ENCODE results near the gene PIK3AP1.

PIK3AP1 gene

GRCh38 chr10:96670786-96671185 is 49.5 kb downstream of the PIK3AP1 start:
- DNase-seq: no peak

GRCh38 chr10:96667401-96667800 is 52.9 kb downstream of the PIK3AP1 start:
- no peak for DNase-seq

GRCh38 chr10:96666741-96667140 is 53.6 kb downstream of the PIK3AP1 start:
- DNase-seq: no peak

- DNase-seq: no peak
Measured at GRCh38 chr10:96665306-96665705, 55.0 kb downstream of the PIK3AP1 start.

- no peak for DNase-seq
Measured at GRCh38 chr10:96664563-96664962, 55.8 kb downstream of the PIK3AP1 start.

- no peak for DNase-seq
Measured at GRCh38 chr10:96663797-96664196, 56.5 kb downstream of the PIK3AP1 start.

- DNase-seq: no peak
Measured at GRCh38 chr10:96661632-96662031, 58.7 kb downstream of the PIK3AP1 start.

- DNase-seq: no peak
Measured at GRCh38 chr10:96660297-96660696, 60.0 kb downstream of the PIK3AP1 start.

GRCh38 chr10:96658844-96659243 is 61.5 kb downstream of the PIK3AP1 start:
- DNase-seq: no peak

- no peak for DNase-seq
Measured at GRCh38 chr10:96657385-96657784, 62.9 kb downstream of the PIK3AP1 start.

GRCh38 chr10:96656839-96657238 is 63.5 kb downstream of the PIK3AP1 start:
- DNase-seq: no peak

- DNase-seq: no peak
Measured at GRCh38 chr10:96656198-96656577, 64.1 kb downstream of the PIK3AP1 start.

- no peak for DNase-seq
Measured at GRCh38 chr10:96655461-96656197, 64.7 kb downstream of the PIK3AP1 start.

- DNase-seq: no peak
Measured at GRCh38 chr10:96651998-96652431, 68.3 kb downstream of the PIK3AP1 start.

- no peak for DNase-seq
Measured at GRCh38 chr10:96650958-96651357, 69.4 kb downstream of the PIK3AP1 start.

- no peak for DNase-seq
Measured at GRCh38 chr10:96648297-96648696, 72.0 kb downstream of the PIK3AP1 start.

GRCh38 chr10:96647466-96647865 is 72.8 kb downstream of the PIK3AP1 start:
- no peak for DNase-seq

GRCh38 chr10:96646751-96647166 is 73.6 kb downstream of the PIK3AP1 start:
- no peak for DNase-seq

GRCh38 chr10:96646301-96646700 is 74.0 kb downstream of the PIK3AP1 start:
- DNase-seq: no peak

GRCh38 chr10:96645191-96645721 is 75.1 kb downstream of the PIK3AP1 start:
- DNase-seq: no peak

GRCh38 chr10:96643920-96644319 is 76.4 kb downstream of the PIK3AP1 start:
- DNase-seq: no peak

GRCh38 chr10:96642973-96643372 is 77.3 kb downstream of the PIK3AP1 start:
- no peak for DNase-seq

- DNase-seq: no peak
Measured at GRCh38 chr10:96642530-96642929, 77.8 kb downstream of the PIK3AP1 start.

- no peak for DNase-seq
Measured at GRCh38 chr10:96641396-96642295, 78.7 kb downstream of the PIK3AP1 start.
